Activated T-cell treated with anti-CD3 and anti-CD28 coated beads for 4 hours (primary cell): ENCODE results near the gene IL18.
"Not testable (repeated sequence)": the region's sequence is repeated elsewhere in the genome, so short reads cannot be mapped to it uniquely, and the experiment has no call there.

ENCODE experiments used
- DNase-seq: peaks from one replicate; pipeline ENCODE4 v3.0.0-alpha.2; 2020

IL18 gene

GRCh38 chr11:112114460-112114859 lies 49.4 kb downstream of the IL18 start:
- DNase-seq, result no peak

DNA sequence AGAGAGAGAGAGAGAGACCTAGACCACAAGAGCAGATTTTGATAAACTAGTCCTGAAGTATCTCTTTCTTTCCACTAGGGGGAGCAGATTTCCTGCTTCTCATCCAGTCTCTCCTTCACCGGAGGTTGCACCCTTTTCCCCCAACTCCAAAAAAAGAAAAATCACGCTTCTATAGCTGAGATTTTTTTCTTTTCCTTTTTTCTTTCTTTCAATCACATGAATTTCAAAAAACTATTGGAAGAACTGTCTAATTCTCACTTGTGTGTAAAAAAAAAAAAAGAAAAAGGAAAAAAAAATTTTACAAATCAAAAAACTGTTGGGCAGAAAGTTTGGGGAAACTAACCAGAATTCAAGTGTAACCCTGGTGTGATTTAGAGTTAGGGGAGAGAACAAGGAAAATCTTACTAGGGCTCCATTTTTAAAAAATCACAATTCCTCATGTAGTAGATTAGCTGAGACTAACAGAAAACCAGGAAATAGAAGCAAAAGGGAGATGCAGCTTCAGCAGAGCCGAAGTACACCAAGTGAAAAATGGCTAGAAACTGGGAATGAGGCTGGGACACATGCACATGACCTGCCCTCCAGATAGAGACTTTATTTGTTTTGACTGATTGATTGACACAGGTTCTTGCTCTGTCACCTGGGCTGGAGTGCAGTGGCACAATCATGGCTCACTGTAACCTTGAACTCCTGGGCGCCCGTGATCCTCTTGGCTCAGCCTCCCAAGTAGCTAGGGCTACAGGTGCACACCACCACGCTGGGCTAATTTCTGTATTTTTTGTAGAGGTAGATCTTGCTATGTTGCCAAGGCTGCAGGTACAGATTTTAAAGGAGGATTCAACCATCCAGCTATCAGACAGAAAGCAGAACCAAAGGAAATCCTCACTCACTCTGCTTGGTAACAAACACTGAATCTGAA lies 50.1 kb downstream of the IL18 start:
- no peak for DNase-seq

DNA sequence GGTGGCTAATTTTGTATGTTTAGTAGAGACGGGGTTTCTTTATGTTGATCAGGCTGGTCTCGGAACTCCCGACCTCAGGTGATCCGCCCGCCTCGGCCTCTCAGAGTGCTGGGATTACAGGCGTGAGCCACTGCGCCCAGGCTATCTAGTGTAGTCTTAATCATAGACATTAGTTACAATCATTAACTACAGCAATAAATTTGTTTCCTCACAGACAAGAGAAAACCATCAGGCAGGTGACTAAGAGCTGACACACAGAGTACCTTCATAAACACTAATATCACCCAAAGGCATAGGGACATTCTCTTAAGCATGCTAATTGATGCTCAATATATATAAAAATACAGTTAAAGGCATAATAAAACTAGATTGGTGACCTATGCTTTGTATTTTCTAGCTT lies 57.8 kb downstream of the IL18 start:
- DNase-seq, result no peak

GRCh38 chr11:112103446-112103845 lies 60.4 kb downstream of the IL18 start:
- DNase-seq, result no peak

DNA sequence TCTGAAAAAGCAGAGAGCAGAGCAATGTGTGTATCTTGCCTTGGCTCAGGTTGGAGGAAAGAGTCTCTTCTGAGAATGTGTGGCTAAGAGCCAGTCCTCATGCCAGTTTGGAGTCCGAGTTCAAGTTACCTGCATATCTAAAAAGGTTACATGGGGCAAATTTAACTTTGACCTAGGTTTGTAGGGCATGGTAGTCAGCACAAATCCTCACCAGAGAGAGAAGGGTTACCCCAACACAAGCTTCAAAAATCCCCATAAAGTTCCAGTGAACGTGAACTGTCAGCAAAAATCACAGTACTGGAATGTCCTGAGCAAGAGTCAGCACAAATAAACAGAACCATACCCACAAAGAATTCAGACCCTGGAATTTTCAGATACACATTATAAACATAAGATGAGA lies 63.4 kb downstream of the IL18 start:
- no peak for DNase-seq

- DNase-seq, result no peak
Observed at GRCh38 chr11:112097734-112098528, 66.0 kb downstream of the IL18 start.

- no peak for DNase-seq
Observed at GRCh38 chr11:112096194-112096593, 67.7 kb downstream of the IL18 start.

GRCh38 chr11:112095302-112095701 lies 68.6 kb downstream of the IL18 start:
- not testable (repeated sequence) for DNase-seq
